ENCODE results near the gene CDH12.

GRCh38 chr5:21831145-21831787 lies 1021.9 kb downstream of the CDH12 start:
- no peak for TF ChIP-seq TOX (CRISPR knock-in tag; IDR thresholded peaks at IDR 0.05; ENCODE audit: borderline replicate concordance)
- TF ChIP-seq PPARA (CRISPR knock-in tag; IDR thresholded peaks at IDR 0.05; ENCODE audit: borderline replicate concordance) = no peak
- no peak for TF ChIP-seq ARNTL (CRISPR knock-in tag; IDR thresholded peaks at IDR 0.05; ENCODE audit: borderline replicate concordance, low read depth)
- TF ChIP-seq ZFP30 (CRISPR knock-in tag; IDR thresholded peaks at IDR 0.05) = no peak
- TF ChIP-seq CSRNP3 (CRISPR knock-in tag; IDR thresholded peaks at IDR 0.05) = no peak
- TF ChIP-seq, protein P1, sequence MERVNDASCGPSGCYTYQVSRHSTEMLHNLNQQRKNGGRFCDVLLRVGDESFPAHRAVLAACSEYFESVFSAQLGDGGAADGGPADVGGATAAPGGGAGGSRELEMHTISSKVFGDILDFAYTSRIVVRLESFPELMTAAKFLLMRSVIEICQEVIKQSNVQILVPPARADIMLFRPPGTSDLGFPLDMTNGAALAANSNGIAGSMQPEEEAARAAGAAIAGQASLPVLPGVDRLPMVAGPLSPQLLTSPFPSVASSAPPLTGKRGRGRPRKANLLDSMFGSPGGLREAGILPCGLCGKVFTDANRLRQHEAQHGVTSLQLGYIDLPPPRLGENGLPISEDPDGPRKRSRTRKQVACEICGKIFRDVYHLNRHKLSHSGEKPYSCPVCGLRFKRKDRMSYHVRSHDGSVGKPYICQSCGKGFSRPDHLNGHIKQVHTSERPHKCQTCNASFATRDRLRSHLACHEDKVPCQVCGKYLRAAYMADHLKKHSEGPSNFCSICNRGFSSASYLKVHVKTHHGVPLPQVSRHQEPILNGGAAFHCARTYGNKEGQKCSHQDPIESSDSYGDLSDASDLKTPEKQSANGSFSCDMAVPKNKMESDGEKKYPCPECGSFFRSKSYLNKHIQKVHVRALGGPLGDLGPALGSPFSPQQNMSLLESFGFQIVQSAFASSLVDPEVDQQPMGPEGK (CRISPR knock-in tag; IDR thresholded peaks at IDR 0.05; ENCODE audit: borderline replicate concordance) = no peak
- TF ChIP-seq, protein P2, sequence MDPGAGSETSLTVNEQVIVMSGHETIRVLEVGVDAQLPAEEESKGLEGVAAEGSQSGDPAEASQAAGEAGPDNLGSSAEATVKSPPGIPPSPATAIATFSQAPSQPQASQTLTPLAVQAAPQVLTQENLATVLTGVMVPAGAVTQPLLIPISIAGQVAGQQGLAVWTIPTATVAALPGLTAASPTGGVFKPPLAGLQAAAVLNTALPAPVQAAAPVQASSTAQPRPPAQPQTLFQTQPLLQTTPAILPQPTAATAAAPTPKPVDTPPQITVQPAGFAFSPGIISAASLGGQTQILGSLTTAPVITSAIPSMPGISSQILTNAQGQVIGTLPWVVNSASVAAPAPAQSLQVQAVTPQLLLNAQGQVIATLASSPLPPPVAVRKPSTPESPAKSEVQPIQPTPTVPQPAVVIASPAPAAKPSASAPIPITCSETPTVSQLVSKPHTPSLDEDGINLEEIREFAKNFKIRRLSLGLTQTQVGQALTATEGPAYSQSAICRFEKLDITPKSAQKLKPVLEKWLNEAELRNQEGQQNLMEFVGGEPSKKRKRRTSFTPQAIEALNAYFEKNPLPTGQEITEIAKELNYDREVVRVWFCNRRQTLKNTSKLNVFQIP (CRISPR knock-in tag; IDR thresholded peaks at IDR 0.05; ENCODE audit: borderline replicate concordance, low read depth) = no peak
- no peak for TF ChIP-seq SNAI2 (CRISPR knock-in tag; IDR thresholded peaks at IDR 0.05)
- TF ChIP-seq ZFP3 (CRISPR knock-in tag; IDR thresholded peaks at IDR 0.05) = no peak
- TF ChIP-seq BACH2 (CRISPR knock-in tag; IDR thresholded peaks at IDR 0.05; ENCODE audit: borderline replicate concordance) = no peak
- no peak for TF ChIP-seq ZNF8 (CRISPR knock-in tag; IDR thresholded peaks at IDR 0.05)
